H1 (cell line): ENCODE data around the gene POLE2.
"Not testable (repeated sequence)": the region's sequence is repeated elsewhere in the genome, so short reads cannot be mapped to it uniquely, and the experiment has no call there.

Source experiments
- EP300 ChIP-seq, 2 experiments: IDR thresholded peaks; 1 replicate in 1 of 2; 2 replicates in 1 of 2; pipeline ENCODE4 v1.6.1; 2011 to 2012; ENCODE audit warnings: low read depth in 2 of 2, low read length in 2 of 2, mild to moderate bottlenecking in 2 of 2, borderline replicate concordance in 1 of 2, inconsistent platforms in 1 of 2, moderate library complexity in 1 of 2
- MAFK ChIP-seq: IDR thresholded peaks from 2 replicates; pipeline ENCODE4 v1.6.1; 2012; ENCODE audit warnings: low read depth, mild to moderate bottlenecking, improper control_type of control experiment, low read length
- YY1 ChIP-seq: IDR thresholded peaks from 2 replicates; pipeline ENCODE4 v1.6.1; 2011; ENCODE audit warnings: low read depth, mild to moderate bottlenecking, low read length
- TF ChIP-seq, protein P1 (sequence below), 3 experiments: IDR thresholded peaks; 1 replicate in 2 of 3; 2 replicates in 1 of 3; pipeline versions ENCODE4 v1.5.1 to v1.6.1; 2011; ENCODE audit warnings: low read length in 3 of 3, mild to moderate bottlenecking in 3 of 3, inconsistent platforms in 2 of 3, low read depth in 1 of 3, moderate library complexity in 1 of 3; ENCODE audit not compliant: insufficient read depth in 1 of 3; ENCODE audit errors: control extremely low read depth in 1 of 3

DNA sequence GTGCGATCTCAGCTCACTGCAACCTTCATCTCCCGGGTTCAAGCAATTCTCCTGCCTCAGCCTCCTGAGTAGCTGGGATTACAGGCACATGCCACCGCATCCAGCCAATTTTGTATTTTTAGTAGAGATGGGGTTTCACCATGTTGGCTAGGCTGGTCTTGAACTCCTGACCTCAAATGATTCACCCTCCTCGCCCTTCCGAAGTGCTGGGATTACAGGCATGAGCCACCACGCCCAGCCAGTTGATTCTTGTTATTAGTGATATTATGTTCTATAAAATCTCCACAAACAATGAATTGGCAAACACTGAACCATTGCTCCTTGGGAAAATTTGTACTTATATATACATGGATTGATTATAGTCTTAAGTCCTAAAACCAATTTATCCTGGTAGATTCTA is 30.5 kb downstream of the POLE2 start:
- TF ChIP-seq, protein P1, sequence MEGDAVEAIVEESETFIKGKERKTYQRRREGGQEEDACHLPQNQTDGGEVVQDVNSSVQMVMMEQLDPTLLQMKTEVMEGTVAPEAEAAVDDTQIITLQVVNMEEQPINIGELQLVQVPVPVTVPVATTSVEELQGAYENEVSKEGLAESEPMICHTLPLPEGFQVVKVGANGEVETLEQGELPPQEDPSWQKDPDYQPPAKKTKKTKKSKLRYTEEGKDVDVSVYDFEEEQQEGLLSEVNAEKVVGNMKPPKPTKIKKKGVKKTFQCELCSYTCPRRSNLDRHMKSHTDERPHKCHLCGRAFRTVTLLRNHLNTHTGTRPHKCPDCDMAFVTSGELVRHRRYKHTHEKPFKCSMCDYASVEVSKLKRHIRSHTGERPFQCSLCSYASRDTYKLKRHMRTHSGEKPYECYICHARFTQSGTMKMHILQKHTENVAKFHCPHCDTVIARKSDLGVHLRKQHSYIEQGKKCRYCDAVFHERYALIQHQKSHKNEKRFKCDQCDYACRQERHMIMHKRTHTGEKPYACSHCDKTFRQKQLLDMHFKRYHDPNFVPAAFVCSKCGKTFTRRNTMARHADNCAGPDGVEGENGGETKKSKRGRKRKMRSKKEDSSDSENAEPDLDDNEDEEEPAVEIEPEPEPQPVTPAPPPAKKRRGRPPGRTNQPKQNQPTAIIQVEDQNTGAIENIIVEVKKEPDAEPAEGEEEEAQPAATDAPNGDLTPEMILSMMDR (IDR thresholded peaks at IDR 0.05; ENCODE audit: control extremely low read depth in 1 of 3, insufficient read depth in 1 of 3, low read depth in 1 of 3, low read length in 3 of 3) = not testable (repeated sequence)
- not testable (repeated sequence) for TF ChIP-seq MAFK; EP300 (IDR thresholded peaks at IDR 0.05; ENCODE audit: borderline replicate concordance in 1 of 2, low read depth in 2 of 2, low read length in 2 of 2); YY1
